Endothelial cell of hepatic sinusoid (primary cell): Measurements from ENCODE around the gene RASAL2.
"Not testable (repeated sequence)": the region's sequence is repeated elsewhere in the genome, so short reads cannot be mapped to it uniquely, and the experiment has no call there.

Source experiments
- in situ Hi-C: cut with HindIII; loops from 2 replicates; pipeline ENCODE4 v1.10.0; 2017; ENCODE audit warnings: low sequenced_read_pairs

RASAL2 gene

GRCh38 chr1:178218550-178218949, 124.6 kb downstream of the RASAL2 start:
- in situ Hi-C loops: no loop called here

GRCh38 chr1:178220094-178220493, 126.2 kb downstream of the RASAL2 start:
- in situ Hi-C loops: no loop called here

- in situ Hi-C loops: no loop called here
Measured at GRCh38 chr1:178223289-178223688, 129.4 kb downstream of the RASAL2 start.

- in situ Hi-C loops: no loop called here
Measured at GRCh38 chr1:178224358-178224757, 130.5 kb downstream of the RASAL2 start.

- in situ Hi-C loops: loop anchor here (5.0 kb wide), 1 partner anchor 51 kb away; no protein-coding TSS in a partner anchor
Measured at GRCh38 chr1:178230881-178231409, 137.0 kb downstream of the RASAL2 start.

- in situ Hi-C loops: loop anchor here (5.0 kb wide), 1 partner anchor 50 kb away; no protein-coding TSS in a partner anchor
Measured at GRCh38 chr1:178232108-178232507, 138.2 kb downstream of the RASAL2 start.

GRCh38 chr1:178232949-178233348, 139.0 kb downstream of the RASAL2 start:
- in situ Hi-C loops: loop anchor here (5.0 kb wide), 1 partner anchor 49 kb away; no protein-coding TSS in a partner anchor

GRCh38 chr1:178237121-178237520, 143.2 kb downstream of the RASAL2 start:
- in situ Hi-C loops: no loop called here

- in situ Hi-C loops: no loop called here
Measured at GRCh38 chr1:178238722-178239510, 145.0 kb downstream of the RASAL2 start.

- in situ Hi-C loops: no loop called here
Measured at GRCh38 chr1:178241057-178241456, 147.2 kb downstream of the RASAL2 start.

- in situ Hi-C loops: no loop called here
Measured at GRCh38 chr1:178241837-178242236, 147.9 kb downstream of the RASAL2 start.

- in situ Hi-C loops: no loop called here
Measured at GRCh38 chr1:178243119-178243518, 149.2 kb downstream of the RASAL2 start.

- in situ Hi-C loops: no loop called here
Measured at GRCh38 chr1:178243890-178244289, 150.0 kb downstream of the RASAL2 start.

- in situ Hi-C loops: not testable (repeated sequence)
Measured at GRCh38 chr1:178248284-178248683, 154.4 kb downstream of the RASAL2 start.

GRCh38 chr1:178253581-178253980, 159.7 kb downstream of the RASAL2 start:
- in situ Hi-C loops: not testable (repeated sequence)

GRCh38 chr1:178254433-178254832, 160.5 kb downstream of the RASAL2 start:
- in situ Hi-C loops: no loop called here

GRCh38 chr1:178258536-178258935, 164.6 kb downstream of the RASAL2 start:
- in situ Hi-C loops: no loop called here

- in situ Hi-C loops: no loop called here
Measured at GRCh38 chr1:178262120-178262500, 168.2 kb downstream of the RASAL2 start.

GRCh38 chr1:178263341-178263740, 169.4 kb downstream of the RASAL2 start:
- in situ Hi-C loops: no loop called here

GRCh38 chr1:178266113-178266512, 172.2 kb downstream of the RASAL2 start:
- in situ Hi-C loops: no loop called here

GRCh38 chr1:178266619-178267066, 172.7 kb downstream of the RASAL2 start:
- in situ Hi-C loops: no loop called here

- in situ Hi-C loops: no loop called here
Measured at GRCh38 chr1:178267646-178268094, 173.8 kb downstream of the RASAL2 start.
